Bronchial epithelial cell (primary cell): ENCODE data around the gene DPH5. TPM values are rescaled to one million over a fixed set of nuclear protein-coding genes. Genes with fewer than 3 reads are reported as not detected.
"Not testable (repeated sequence)": the region's sequence is repeated elsewhere in the genome, so short reads cannot be mapped to it uniquely, and the experiment has no call there.

Source experiments
- DNase-seq: peaks from one replicate; pipeline ENCODE4 v3.0.0-alpha.2; 2010; ENCODE audit warnings: low read depth
- FAIRE-seq: peaks from 2 replicates; lab custom pipeline; 2011; peaks lifted over from hg19 to GRCh38; lab: Jason Lieb, UNC
- H3K27me3 ChIP-seq: 2 replicates; pipeline ENCODE4 v1.5.1; 2011; ENCODE audit warnings: low read length; ENCODE audit not compliant: control insufficient read depth, insufficient read depth
- H3K36me3 ChIP-seq: 2 replicates; pipeline ENCODE4 v1.5.1; 2011; ENCODE audit warnings: low read length; ENCODE audit not compliant: control insufficient read depth, insufficient read depth
- H3K4me3 ChIP-seq: 2 replicates; pipeline ENCODE4 v1.5.1; 2011; ENCODE audit warnings: mild to moderate bottlenecking, low read depth, low read length, control low read depth
- total RNA-seq: library from RNA; depleted of rRNA; stranded (reverse); fragments of >200 nt; gene quantifications from 2 replicates; pipeline ENCODE4 v1.2.1, GENCODE V29; 2014
- TF ChIP-seq, protein P1 (sequence below): IDR thresholded peaks from 2 replicates; pipeline ENCODE4 v1.5.1; 2011; ENCODE audit warnings: mild to moderate bottlenecking, moderate library complexity, low read length, control low read depth, inconsistent platforms; ENCODE audit not compliant: insufficient read depth, severe bottlenecking

DPH5 gene, protein sequence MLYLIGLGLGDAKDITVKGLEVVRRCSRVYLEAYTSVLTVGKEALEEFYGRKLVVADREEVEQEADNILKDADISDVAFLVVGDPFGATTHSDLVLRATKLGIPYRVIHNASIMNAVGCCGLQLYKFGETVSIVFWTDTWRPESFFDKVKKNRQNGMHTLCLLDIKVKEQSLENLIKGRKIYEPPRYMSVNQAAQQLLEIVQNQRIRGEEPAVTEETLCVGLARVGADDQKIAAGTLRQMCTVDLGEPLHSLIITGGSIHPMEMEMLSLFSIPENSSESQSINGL
- total RNA-seq = 21.5 and 42.4 TPM in 2 replicates

DNA sequence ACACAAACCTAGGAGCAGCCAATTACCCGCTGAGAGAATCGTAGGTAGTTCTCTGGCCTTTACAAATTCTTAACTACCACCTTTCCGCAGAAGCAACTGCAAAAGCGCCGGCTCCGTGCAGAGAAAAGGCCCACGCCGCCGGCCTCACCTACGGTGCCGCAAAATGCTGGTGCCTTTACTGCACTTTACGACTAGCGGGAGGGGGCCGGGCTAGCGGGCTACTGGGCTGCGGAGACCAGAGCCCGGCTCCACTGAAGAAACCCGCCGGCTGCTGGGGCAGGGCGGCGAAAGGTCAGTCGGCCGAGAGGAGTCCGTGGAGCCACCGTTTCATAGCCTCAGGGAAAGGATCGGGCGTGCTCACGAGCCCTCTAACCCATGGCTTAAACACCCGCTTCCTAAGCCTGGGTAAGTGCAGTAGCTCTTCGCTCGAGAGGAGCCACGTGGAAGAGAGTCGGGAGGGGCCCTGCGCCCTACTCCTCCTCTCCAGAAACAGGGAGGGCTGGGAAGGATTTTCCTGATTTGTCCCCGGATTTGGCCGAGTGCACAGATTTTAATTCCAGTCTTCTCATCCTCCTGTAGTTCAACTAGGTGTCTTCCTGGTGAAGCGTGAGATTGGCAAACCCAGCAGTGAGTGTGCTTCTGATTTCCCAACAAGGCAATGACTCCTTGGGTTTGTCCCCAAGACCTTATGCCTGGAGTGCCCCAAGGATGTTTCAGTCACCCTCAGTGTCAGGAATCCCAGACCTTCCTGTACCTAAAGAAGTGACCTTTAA is at the start of gene DPH5:
Gene DPH5 (minus strand): TSS at position 128 of the 773 bp plus-strand sequence. CDS start 341 bp downstream, outside the sequence.
- TF ChIP-seq, protein P1, sequence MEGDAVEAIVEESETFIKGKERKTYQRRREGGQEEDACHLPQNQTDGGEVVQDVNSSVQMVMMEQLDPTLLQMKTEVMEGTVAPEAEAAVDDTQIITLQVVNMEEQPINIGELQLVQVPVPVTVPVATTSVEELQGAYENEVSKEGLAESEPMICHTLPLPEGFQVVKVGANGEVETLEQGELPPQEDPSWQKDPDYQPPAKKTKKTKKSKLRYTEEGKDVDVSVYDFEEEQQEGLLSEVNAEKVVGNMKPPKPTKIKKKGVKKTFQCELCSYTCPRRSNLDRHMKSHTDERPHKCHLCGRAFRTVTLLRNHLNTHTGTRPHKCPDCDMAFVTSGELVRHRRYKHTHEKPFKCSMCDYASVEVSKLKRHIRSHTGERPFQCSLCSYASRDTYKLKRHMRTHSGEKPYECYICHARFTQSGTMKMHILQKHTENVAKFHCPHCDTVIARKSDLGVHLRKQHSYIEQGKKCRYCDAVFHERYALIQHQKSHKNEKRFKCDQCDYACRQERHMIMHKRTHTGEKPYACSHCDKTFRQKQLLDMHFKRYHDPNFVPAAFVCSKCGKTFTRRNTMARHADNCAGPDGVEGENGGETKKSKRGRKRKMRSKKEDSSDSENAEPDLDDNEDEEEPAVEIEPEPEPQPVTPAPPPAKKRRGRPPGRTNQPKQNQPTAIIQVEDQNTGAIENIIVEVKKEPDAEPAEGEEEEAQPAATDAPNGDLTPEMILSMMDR = no peak
- Histone ChIP-seq H3K36me3 (no peaks in the 10 kb centered on the region), H3K27me3 (no peaks in the 10 kb centered on the region), H3K4me3 (peak within 1 kb of the TSS; percentile 52)
- FAIRE-seq = peak; percentile 64
- DNase-seq = peak; percentile 81

DNA sequence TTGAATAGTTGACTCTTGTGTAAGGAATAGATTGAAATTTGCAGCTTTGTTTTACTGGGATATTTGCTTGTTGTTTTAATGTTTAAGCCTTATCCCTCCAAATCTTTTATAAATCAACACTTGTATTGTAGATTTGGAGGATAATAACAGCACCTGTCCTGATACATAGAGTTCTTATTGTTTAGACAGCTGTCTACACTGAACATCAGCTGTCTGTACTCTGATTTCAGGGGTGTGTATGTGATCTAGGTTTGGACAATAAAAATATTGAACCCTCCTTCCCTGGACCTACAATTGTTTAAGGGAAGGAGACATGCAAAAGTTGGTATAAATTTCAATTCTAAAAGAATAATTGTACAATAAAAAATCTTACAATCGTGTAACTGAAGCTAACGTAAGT is 48.3 kb upstream of the DPH5 start:
- no peak for DNase-seq
- TF ChIP-seq, protein P1 = no peak
- H3K4me3 ChIP-seq = no peak overlapping the region
- no peaks in the 10 kb centered on the region for H3K36me3 ChIP-seq
- no peaks in the 10 kb centered on the region for H3K27me3 ChIP-seq
- FAIRE-seq = no peak

DNA sequence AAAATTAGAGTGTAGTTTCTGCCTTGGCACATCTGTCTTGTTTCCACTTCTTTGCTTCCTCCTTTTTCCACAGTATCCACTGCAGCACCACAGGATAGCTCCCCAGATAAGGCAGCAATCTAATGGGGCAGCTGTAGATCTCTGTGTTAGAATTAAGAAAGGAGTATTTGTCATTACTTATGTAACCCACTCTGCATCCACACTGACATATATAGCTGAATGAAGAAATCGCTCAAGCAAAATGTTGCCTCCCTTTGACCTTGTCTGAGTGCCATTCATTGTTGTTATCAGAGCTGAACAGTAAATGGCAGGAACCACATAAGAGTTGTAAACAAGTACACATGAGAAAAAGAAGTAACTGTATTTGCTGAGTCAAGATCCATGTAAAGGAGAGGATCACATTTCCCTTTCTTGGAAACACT is 45.9 kb upstream of the DPH5 start:
- H3K36me3 ChIP-seq = no peaks in the 10 kb centered on the region
- TF ChIP-seq, protein P1 = no peak
- H3K27me3 ChIP-seq = no peaks in the 10 kb centered on the region
- H3K4me3 ChIP-seq = no peak overlapping the region
- no peak for FAIRE-seq
- no peak for DNase-seq

DNA sequence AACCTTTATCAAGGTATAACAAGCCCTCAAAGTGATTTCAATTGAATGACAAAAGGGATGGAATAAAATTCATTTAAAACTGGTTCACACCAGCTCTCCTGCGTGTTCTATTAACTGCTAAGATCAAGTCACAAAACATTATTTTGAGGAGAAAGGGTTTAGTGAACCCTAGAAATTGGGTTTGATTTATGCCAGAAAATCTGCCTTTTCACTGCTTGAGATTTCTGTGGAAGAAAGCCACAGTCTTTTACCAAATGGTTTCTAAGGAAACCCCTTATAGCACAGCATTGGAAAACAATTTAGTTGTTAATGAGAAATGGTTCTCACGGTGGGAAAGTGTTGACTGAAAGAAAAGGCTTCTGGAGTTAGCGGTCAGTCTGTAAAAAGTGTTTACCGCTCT is 43.6 kb upstream of the DPH5 start:
- TF ChIP-seq, protein P1 = no peak
- Histone ChIP-seq H3K27me3 (no peaks in the 10 kb centered on the region), H3K36me3 (no peaks in the 10 kb centered on the region), H3K4me3 (no peak overlapping the region)
- DNase-seq = no peak
- no peak for FAIRE-seq

DNA sequence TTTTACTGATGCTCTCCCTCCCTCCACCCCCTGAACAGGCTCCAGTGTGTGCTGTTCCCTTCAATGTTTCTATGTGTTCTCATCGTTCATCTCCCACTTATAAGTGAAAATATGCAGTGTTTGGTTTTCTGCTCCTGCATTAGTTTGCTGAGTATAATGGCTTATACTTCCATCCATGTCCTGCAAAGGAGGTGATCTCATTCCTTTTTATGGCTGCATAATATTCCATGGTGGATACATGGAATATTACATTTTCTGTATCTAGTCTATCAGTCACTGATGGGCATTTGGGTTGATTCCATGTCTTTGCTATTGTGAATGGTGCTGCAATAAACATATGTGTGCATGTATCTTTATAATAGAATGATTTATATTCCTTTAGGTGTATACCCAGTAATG is 41.4 kb upstream of the DPH5 start:
- FAIRE-seq, H3K4me3 ChIP-seq, H3K36me3 ChIP-seq, H3K27me3 ChIP-seq, DNase-seq: not testable (repeated sequence)

DNA sequence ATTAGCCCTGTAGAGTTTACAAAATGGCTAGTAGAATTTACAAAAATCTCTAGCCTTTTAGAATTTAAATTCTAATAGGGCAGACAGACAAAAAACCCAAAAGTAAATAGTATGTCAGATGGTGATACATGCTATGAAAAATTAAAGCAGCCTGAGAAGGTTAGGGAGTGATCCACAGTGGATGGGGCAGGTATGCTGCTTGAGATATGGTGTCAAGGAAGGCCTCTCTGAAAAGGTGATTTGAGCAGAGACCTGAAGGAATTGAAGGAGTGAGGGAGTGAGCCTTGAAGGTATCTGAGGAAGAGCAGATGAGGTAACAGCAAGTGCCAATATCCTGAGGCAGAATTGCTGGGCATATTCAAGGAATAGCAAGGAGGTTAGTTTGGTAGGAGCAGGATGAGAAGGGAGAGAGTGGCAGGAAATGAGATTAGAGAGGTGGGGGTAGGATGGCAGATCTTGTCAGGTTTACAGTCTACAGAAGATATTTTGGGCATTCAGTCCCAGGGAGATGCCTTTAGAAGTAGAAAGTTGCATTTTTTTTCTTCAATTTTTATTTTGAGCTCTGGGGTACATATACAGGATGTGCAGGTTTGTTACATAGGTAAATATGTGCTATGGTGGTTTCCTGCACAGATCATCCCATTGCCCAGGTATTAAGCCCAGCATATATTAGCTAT is 40.8 kb upstream of the DPH5 start:
- FAIRE-seq (no peak), DNase-seq (no peak)
- no peaks in the 10 kb centered on the region for H3K27me3 ChIP-seq
- TF ChIP-seq, protein P1 = no peak
- no peaks in the 10 kb centered on the region for H3K36me3 ChIP-seq
- no peak overlapping the region for H3K4me3 ChIP-seq
